ENCODE data around the gene TCF7L1. TPM values are rescaled to one million over a fixed set of nuclear protein-coding genes. Genes with fewer than 3 reads are reported as not detected.
A peak's percentile ranks its signal among the peaks of the same experiment; 100 is the strongest.
"Not testable (repeated sequence)": the region's sequence is repeated elsewhere in the genome, so short reads cannot be mapped to it uniquely, and the experiment has no call there.

Gene TCF7L1
- total RNA-seq, 2 experiments from 2014 or later, result 0.07 TPM; not detected in 1

DNA sequence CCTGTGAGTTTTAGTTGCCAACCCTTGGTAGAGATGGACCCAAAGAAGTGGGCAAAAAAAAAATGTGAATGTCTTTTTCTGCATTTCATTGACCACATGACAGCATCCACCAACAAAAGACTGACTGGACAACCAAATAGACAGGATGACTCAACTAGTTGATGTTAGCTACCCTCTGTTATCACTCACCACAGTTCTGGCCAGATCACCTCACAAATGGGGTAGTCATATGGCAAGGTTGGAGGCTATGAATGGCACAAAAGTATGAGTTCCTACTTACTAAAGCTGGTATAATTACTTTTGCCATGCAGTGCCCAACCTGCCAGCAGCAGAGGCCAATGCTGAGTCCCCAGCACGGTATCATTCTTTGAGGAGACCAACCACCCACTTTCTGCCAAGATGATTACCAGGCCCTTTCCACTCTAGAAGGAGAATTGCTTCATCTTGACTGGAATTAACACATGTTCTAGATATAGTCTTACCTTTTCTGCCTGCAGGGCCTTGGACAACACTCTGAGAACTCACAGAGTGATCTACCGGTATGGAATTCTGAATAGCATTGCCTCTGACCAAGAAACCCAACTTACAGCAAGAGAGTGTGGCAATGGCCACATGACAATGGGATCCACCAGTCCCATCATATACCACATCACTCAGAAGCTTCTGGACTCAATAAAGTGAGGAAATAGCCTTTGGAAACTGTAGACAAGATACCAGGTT, 20.1 kb upstream of the TCF7L1 start:
- H3K27me3 Mint-ChIP-seq (ENCODE audit: low read depth), result peaks cover 6% of the 10 kb centered on the region
- intact Hi-C loops (cut with micrococcal nuclease), result no loop called here
- H3K36me3 Mint-ChIP-seq (ENCODE audit: low read depth), result no peaks in the 10 kb centered on the region
- no peak overlapping the region for H3K27ac Mint-ChIP-seq
- no peaks in the 10 kb centered on the region for H3K9me3 Mint-ChIP-seq
- no peak for DNase-seq
- CTCF ChIA-PET, result interaction anchor here (0.7 kb wide), 1 partner anchor 21 kb away, joined by 3 read pairs; no protein-coding TSS in a partner anchor
- no peak overlapping the region for H3K4me3 Mint-ChIP-seq
- H3K4me1 Mint-ChIP-seq (ENCODE audit: low read depth), result no peaks in the 10 kb centered on the region

DNA sequence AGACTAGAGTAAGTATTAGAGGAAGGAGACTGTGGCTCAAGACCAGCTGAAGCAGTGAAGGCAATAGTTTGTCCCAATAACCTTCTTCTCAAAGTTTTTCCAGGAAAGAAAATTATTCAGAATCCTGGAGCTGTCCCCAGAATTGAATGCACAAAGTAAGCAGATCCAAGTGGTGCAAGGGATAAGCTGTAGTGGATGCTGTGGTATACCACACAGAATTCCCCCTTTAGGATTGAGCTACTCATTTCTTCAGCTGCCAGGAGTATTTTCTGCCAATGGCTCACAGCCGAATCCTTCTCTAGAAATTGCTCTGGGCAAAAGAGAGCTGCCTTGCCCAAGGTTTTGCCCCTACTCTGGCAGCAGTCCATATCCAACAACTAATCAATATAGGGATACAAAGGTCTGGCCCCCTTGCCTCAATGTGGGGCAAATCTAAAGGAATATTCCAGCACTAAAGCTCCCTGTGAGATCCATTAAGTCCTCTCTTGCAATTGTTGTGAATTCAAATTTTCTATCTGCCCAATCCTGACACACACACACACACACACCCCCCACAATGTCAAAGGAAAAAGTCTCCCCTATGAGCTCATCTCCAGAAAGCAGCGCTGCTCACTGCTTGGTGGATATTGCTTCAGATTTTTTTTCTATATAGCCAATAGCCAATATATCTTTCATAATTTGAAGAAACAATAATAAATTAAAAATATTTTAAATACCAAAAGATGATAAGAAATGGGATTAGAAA, 18.4 kb upstream of the TCF7L1 start:
- intact Hi-C loops (cut with micrococcal nuclease), result no loop called here
- CTCF ChIA-PET, result interaction anchor here (0.8 to 1.9 kb wide), 3 partner anchors 15 to 185 kb away, joined by 5 to 6 read pairs (median 5); no protein-coding TSS in a partner anchor

DNA sequence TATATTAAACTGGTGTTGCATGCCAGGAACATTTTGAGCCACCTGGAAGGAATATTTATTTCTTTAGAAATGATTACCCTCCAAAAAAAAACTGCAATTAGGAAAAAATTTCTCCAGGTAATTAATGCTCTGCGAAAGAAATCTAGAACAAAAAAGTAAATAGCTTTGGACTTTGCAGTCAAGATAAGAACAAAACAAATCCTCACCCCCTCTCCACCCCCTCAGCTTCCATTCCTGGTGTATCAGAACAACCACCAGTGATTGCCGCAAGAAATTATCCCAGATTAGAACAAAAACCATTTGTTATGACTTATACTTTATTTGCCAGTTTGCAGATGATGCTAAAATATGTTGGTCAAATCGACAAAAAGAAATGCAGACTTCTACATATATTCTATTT, 17.0 kb upstream of the TCF7L1 start:
- no peak overlapping the region for H3K4me3 Mint-ChIP-seq
- H3K27me3 Mint-ChIP-seq (ENCODE audit: low read depth), result peaks cover 6% of the 10 kb centered on the region
- H3K4me1 Mint-ChIP-seq (ENCODE audit: low read depth), result no peaks in the 10 kb centered on the region
- CTCF ChIA-PET, result interaction anchor here (1.9 kb wide), 1 partner anchor 49 kb away, joined by 5 read pairs; no protein-coding TSS in a partner anchor
- no peaks in the 10 kb centered on the region for H3K9me3 Mint-ChIP-seq
- H3K27ac Mint-ChIP-seq, result no peak overlapping the region
- DNase-seq, result no peak
- H3K36me3 Mint-ChIP-seq (ENCODE audit: low read depth), result no peaks in the 10 kb centered on the region
- intact Hi-C loops (cut with micrococcal nuclease), result no loop called here

More for the DNA sequence above, 18.4 kb upstream of the TCF7L1 start:
- Mint-ChIP-seq H3K4me3 (no peak overlapping the region), H3K4me1 (ENCODE audit: low read depth) (no peaks in the 10 kb centered on the region), H3K9me3 (no peaks in the 10 kb centered on the region), H3K27ac (no peak overlapping the region), H3K27me3 (ENCODE audit: low read depth) (peaks cover 6% of the 10 kb centered on the region), H3K36me3 (ENCODE audit: low read depth) (no peaks in the 10 kb centered on the region)
- no peak for DNase-seq

DNA sequence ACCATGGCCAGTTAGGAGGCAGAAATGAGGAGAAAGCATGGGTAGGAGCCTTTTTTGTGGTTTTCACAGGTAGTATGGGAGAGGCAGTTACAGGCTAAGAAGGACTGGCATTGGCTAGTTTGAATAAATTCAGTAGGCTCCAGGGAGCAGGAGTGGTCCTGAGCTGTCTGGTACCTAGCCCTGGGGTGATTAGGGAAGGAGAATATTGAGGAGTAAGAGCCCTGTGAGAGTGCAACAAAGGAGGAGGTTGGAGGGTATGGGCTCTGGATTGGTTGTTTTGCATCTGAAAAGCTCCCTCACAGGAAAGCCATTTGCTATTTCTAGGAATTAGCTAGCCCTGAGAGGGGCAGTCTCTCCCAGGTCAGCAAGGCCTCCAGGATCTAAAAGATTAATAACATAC, 13.3 kb upstream of the TCF7L1 start:
- Mint-ChIP-seq H3K27me3 (ENCODE audit: low read depth) (no peaks in the 10 kb centered on the region), H3K36me3 (ENCODE audit: low read depth) (no peaks in the 10 kb centered on the region), H3K27ac (no peak overlapping the region), H3K9me3 (no peaks in the 10 kb centered on the region), H3K4me3 (no peak overlapping the region), H3K4me1 (ENCODE audit: low read depth) (no peaks in the 10 kb centered on the region)
- intact Hi-C loops (cut with micrococcal nuclease), result no loop called here
- CTCF ChIA-PET, result interaction anchor here (0.7 to 1.1 kb wide), 2 partner anchors 165 to 531 kb away, joined by 3 read pairs; no protein-coding TSS in a partner anchor
- no peak for DNase-seq

DNA sequence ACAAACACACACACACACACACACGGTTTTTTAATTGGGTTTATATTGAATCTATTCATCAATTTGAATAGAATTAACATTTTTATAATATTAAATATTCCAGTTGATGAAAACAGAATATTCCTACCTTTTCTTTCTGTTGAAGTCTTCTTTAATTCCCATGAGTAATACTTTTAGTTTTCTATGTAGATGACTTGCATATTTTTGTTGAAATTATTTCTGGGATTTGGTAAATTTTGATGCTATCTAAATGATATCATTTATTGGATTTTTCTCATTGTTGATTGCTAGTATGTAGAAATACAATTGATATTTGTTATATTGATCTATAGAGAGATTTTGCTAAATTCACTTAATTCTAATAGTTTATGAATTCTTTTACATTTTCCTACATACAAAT, 12.8 kb upstream of the TCF7L1 start:
- Mint-ChIP-seq H3K27ac (no peak overlapping the region), H3K9me3 (no peaks in the 10 kb centered on the region), H3K27me3 (ENCODE audit: low read depth) (no peaks in the 10 kb centered on the region), H3K4me3 (no peak overlapping the region), H3K4me1 (ENCODE audit: low read depth) (no peaks in the 10 kb centered on the region), H3K36me3 (ENCODE audit: low read depth) (no peaks in the 10 kb centered on the region)
- no peak for DNase-seq
- intact Hi-C loops (cut with micrococcal nuclease), result no loop called here
- CTCF ChIA-PET, result interaction anchor here (1.1 kb wide), 1 partner anchor 165 kb away, joined by 3 read pairs; no protein-coding TSS in a partner anchor

DNA sequence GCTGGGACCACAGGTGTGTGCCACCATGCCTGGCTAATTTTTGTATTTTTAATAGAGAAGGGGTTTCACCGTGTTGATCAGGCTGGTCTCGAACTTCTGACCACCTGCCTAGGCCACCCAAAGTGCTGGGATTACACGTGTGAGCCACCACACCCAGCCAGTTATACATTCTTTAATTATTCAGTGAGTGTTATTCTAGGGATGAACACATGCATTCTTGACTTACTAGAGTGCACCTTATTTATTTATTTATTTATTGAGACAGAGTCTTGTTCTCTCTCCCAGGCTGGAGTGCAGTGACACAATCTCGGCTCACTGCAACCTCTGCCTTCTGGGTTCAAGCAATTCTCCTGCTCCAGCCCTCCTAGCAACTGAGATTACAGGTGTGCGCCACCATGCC, 6.7 kb upstream of the TCF7L1 start:
- H3K36me3 Mint-ChIP-seq (ENCODE audit: low read depth), result not testable (repeated sequence)

DNA sequence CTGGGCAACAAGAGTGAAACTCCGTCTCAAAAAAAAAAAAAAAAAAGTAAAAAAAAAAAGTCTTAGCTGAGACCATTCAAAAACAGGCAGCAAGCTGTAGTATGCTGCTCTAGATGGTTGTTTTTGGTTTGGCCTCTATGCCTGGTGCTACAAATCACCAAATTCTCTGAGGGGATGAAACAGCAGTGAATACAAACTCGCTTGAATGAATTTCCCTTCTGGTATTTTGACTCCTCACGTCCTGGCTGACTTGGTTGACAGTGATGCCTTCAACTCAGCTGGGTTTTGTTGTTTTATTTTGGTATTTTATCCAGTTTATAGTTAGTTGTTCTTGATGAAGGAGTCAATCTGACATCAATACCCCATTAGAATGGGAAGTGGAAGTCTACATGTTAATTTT, 3.3 kb upstream of the TCF7L1 start:
- no peaks in the 10 kb centered on the region for H3K36me3 Mint-ChIP-seq (ENCODE audit: low read depth)
- no peak overlapping the region for H3K4me3 Mint-ChIP-seq
- no peaks in the 10 kb centered on the region for H3K9me3 Mint-ChIP-seq
- H3K27me3 Mint-ChIP-seq (ENCODE audit: low read depth), result peaks cover 35% of the 10 kb centered on the region
- no peak overlapping the region for H3K27ac Mint-ChIP-seq
- peaks cover 9% of the 10 kb centered on the region for H3K4me1 Mint-ChIP-seq (ENCODE audit: low read depth)
- intact Hi-C loops (cut with micrococcal nuclease), result no loop called here
- no peak for DNase-seq
- CTCF ChIA-PET, result interaction anchor here (0.5 kb wide), 1 partner anchor 16 kb away, joined by 6 read pairs; no protein-coding TSS in a partner anchor

More for the DNA sequence above, 6.7 kb upstream of the TCF7L1 start:
- intact Hi-C loops (cut with micrococcal nuclease); H3K9me3 Mint-ChIP-seq; H3K4me3 Mint-ChIP-seq; H3K27ac Mint-ChIP-seq; DNase-seq; H3K4me1 Mint-ChIP-seq (ENCODE audit: low read depth): not testable (repeated sequence)
- peaks cover 15% of the 10 kb centered on the region for H3K27me3 Mint-ChIP-seq (ENCODE audit: low read depth)
- CTCF ChIA-PET, result interaction anchor here (1.3 kb wide), 1 partner anchor 59 kb away, joined by 4 read pairs; no protein-coding TSS in a partner anchor

DNA sequence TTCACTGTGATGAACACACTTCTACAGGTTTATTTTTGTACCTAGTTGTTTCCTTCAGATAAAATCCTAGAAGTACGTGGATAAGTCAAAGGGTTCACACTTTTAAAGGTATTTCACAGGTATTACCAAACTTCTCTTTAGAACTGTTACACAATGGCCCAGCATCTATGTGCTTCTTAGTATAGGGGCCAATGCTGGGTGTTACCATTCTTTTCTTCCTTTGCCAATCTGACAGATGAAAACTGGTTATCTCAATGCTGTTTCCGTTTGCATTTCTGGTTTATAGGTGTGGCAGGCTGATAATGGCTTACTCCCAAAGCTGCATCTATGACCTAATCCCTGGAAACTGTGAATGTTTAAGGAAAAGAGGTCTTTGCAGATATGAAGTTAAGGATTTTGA, 2.8 kb upstream of the TCF7L1 start:
- Mint-ChIP-seq H3K27me3 (ENCODE audit: low read depth) (peaks cover 39% of the 10 kb centered on the region), H3K27ac (no peak overlapping the region), H3K9me3 (no peaks in the 10 kb centered on the region), H3K4me3 (no peak overlapping the region), H3K4me1 (ENCODE audit: low read depth) (peaks cover 9% of the 10 kb centered on the region), H3K36me3 (ENCODE audit: low read depth) (no peaks in the 10 kb centered on the region)
- DNase-seq, result no peak
- intact Hi-C loops (cut with micrococcal nuclease), result no loop called here
- CTCF ChIA-PET, result interaction anchor here (0.5 to 1.3 kb wide), 2 partner anchors 16 to 169 kb away, joined by 3 to 6 read pairs; no protein-coding TSS in a partner anchor

DNA sequence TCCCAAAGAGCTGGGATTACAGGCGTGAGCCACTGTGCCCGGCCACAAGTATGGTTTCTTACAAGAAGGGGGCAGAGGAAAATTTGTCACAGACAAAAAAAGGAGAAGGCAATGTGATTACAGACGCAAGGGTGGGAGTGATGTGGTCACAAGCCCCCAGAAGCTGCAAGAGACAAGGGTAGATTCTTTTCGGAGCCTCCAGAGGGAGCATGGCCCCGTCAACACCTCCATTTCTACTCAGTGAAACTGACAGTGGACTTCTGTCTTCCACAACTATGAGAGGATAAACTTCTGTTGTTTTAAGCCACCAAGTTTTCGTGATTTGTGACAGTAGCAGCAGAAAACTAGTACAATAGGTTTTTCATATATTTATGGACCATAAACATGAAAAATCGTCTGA, 2.1 kb upstream of the TCF7L1 start:
- H3K4me3 Mint-ChIP-seq, result no peak overlapping the region
- peaks cover 9% of the 10 kb centered on the region for H3K4me1 Mint-ChIP-seq (ENCODE audit: low read depth)
- no peaks in the 10 kb centered on the region for H3K36me3 Mint-ChIP-seq (ENCODE audit: low read depth)
- intact Hi-C loops (cut with micrococcal nuclease), result no loop called here
- DNase-seq, result no peak
- CTCF ChIA-PET, result interaction anchor here (1.3 kb wide), 1 partner anchor 168 kb away, joined by 3 read pairs; no protein-coding TSS in a partner anchor
- no peaks in the 10 kb centered on the region for H3K9me3 Mint-ChIP-seq
- H3K27me3 Mint-ChIP-seq (ENCODE audit: low read depth), result peaks cover 46% of the 10 kb centered on the region
- no peak overlapping the region for H3K27ac Mint-ChIP-seq

DNA sequence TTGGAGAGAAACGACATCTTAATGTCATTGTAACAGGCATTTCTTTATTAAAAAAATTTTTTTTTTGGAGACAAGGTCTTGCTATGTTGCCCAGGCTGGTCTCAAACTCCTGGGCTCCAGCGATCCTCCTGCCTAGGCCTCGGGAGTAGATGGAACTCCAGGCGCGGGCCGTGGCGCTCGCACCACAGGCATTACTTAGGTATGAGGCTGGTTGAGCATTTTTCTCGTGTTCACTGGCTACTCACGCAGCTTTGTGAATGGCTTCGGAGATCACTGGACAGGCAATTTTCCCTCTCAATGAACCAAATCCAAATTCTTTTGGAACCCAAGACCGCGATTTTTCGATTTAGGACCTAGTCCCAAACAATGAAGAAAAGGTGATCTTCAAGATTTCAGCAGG, 795 bp upstream of the TCF7L1 start:
- Mint-ChIP-seq H3K27me3 (ENCODE audit: low read depth) (peaks cover 53% of the 10 kb centered on the region), H3K27ac (no peak overlapping the region), H3K36me3 (ENCODE audit: low read depth) (no peaks in the 10 kb centered on the region), H3K4me3 (peak overlapping the region; percentile 67), H3K4me1 (ENCODE audit: low read depth) (peaks cover 9% of the 10 kb centered on the region), H3K9me3 (no peaks in the 10 kb centered on the region)
- no peak for DNase-seq
- intact Hi-C loops (cut with micrococcal nuclease), result loop anchor here (1.0 to 2.0 kb wide), 2 partner anchors 166 to 206 kb away; no protein-coding TSS in a partner anchor
- CTCF ChIA-PET, result interaction anchor here (0.8 to 1.3 kb wide), 3 partner anchors 23 to 206 kb away, joined by 3 read pairs; no protein-coding TSS in a partner anchor

DNA sequence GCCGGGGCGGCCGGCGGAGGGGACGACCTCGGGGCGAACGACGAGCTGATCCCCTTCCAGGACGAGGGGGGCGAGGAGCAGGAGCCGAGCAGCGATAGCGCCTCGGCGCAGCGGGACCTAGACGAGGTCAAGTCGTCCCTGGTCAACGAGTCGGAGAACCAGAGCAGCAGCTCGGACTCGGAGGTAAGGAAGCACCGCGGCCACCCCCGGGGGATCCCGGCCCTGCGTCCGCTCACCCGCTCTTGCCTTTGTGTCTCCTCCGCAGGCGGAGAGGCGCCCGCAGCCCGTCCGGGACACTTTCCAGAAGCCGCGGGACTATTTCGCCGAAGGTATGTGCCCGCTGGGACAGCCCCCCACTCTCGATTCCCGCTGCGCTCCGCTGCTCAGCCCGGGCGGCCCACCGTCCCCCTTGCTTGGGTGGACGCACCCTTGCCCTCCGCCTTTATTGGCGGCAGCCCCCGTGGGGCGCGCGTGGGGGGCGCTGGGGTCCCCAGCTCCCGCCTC, 611 bp downstream of the TCF7L1 start:
- H3K27ac Mint-ChIP-seq, result no peak overlapping the region
- peaks cover 51% of the 10 kb centered on the region for H3K27me3 Mint-ChIP-seq (ENCODE audit: low read depth)
- H3K36me3 Mint-ChIP-seq (ENCODE audit: low read depth), result no peaks in the 10 kb centered on the region
- peaks cover 9% of the 10 kb centered on the region for H3K4me1 Mint-ChIP-seq (ENCODE audit: low read depth)
- CTCF ChIA-PET, result interaction anchor here (0.6 to 1.5 kb wide), 2 partner anchors 21 to 54 kb away, joined by 3 read pairs; no protein-coding TSS in a partner anchor
- H3K4me3 Mint-ChIP-seq, result peak overlapping the region; percentile 63
- DNase-seq, result peak; percentile 31
- intact Hi-C loops (cut with micrococcal nuclease), result loop anchor here (2.0 kb wide), 1 partner anchor 165 kb away; no protein-coding TSS in a partner anchor
- H3K9me3 Mint-ChIP-seq, result no peaks in the 10 kb centered on the region

All from activated naive CD4-positive, alpha-beta T cell treated with anti-CD3 and anti-CD28 coated beads for 36 hours (primary cell).